ENCODE measurements around the gene SH2D5.

Gene SH2D5

DNA sequence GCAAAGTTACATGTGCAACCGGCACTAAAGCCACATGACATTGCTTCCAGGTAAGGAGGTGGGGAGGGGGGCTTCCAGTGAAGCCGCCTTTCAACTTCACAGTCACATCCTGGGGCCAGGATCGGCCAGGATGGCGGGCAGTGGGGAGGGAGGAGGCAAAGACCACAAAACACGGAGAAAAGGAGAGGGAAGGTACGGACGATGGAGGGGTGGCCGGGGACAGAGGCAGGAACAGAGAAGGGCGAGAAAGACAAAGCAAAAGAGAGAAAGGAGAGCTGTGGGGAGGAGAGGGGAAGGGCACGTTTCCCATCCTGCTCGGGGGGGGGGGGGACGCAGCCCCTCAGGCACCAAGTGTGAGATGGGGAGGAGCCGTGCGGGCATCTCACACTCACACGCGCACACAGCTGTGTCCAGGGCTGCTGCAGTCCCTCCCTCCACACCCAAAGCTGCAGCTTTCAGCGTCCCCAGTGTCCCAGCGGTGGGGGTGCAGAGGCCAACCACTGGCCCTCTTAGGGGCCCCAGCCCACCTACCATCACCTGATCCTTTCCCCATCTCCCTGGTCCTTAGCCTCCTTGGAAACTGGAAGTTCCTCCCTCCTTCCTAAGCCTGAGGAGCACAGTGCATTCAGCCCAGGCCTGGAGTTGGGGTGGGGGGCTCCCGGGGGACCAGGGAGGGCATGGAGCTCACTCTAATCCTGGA, 2.4 kb downstream of the SH2D5 start:
- TF ChIP-seq, protein P1, sequence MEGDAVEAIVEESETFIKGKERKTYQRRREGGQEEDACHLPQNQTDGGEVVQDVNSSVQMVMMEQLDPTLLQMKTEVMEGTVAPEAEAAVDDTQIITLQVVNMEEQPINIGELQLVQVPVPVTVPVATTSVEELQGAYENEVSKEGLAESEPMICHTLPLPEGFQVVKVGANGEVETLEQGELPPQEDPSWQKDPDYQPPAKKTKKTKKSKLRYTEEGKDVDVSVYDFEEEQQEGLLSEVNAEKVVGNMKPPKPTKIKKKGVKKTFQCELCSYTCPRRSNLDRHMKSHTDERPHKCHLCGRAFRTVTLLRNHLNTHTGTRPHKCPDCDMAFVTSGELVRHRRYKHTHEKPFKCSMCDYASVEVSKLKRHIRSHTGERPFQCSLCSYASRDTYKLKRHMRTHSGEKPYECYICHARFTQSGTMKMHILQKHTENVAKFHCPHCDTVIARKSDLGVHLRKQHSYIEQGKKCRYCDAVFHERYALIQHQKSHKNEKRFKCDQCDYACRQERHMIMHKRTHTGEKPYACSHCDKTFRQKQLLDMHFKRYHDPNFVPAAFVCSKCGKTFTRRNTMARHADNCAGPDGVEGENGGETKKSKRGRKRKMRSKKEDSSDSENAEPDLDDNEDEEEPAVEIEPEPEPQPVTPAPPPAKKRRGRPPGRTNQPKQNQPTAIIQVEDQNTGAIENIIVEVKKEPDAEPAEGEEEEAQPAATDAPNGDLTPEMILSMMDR (conservative IDR thresholded peaks at IDR 0.05; ENCODE audit: low read depth), result no peak
- DNase-seq (ENCODE audit: low spot score), result no peak
- CTCF ChIA-PET, result interaction anchor here (0.6 kb wide), 1 partner anchor 9 kb away, joined by 3 read pairs; no protein-coding TSS in a partner anchor
- POLR2A ChIA-PET (ENCODE audit: low non-redundant PET), result no interaction called here
- peak overlapping the region; percentile 98 for H3K27ac ChIP-seq

DNA sequence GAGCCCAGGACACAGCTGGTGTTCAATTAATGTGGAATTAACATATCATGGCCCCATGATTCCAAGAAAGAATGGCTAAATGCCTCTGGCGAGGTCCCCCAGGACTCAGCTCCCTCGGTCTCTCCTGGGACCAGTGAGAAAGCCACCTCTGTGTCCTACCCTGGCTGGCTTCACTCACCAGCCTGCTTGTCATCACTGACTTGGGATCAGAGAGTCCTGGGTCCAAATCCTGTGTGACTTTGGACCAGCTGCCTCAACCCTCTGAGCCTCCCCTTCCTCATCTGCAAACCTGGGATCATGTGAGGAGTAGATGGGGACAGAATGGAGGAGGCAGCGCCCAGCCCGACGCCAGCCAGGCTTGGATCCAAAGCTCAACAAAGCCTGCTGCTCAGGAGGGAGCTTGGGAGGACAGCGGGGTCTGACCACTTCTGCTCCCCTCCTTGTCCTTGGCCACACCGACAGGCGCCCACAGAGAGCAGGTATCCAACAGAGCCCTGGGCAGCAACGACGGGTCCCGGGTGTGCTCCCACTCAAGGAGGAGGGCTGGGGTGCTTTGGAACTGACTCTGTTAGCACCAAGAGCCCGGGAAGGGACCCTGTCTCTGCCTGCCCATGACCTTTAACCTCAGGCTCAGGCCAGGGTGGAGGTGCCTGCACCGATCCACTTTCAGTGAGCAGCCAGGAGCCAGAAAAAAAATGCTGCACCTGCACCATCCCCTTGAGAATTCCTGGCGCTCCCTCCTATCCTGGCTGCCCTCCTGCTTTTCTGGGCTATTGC, 3.2 kb downstream of the SH2D5 start:
- DNase-seq (ENCODE audit: low spot score), result no peak
- ChIA-PET POLR2A (ENCODE audit: low non-redundant PET) (no interaction called here), CTCF (no interaction called here)
- TF ChIP-seq, protein P1 (conservative IDR thresholded peaks at IDR 0.05; ENCODE audit: low read depth), result no peak
- H3K27ac ChIP-seq, result peak overlapping the region; percentile 98

DNA sequence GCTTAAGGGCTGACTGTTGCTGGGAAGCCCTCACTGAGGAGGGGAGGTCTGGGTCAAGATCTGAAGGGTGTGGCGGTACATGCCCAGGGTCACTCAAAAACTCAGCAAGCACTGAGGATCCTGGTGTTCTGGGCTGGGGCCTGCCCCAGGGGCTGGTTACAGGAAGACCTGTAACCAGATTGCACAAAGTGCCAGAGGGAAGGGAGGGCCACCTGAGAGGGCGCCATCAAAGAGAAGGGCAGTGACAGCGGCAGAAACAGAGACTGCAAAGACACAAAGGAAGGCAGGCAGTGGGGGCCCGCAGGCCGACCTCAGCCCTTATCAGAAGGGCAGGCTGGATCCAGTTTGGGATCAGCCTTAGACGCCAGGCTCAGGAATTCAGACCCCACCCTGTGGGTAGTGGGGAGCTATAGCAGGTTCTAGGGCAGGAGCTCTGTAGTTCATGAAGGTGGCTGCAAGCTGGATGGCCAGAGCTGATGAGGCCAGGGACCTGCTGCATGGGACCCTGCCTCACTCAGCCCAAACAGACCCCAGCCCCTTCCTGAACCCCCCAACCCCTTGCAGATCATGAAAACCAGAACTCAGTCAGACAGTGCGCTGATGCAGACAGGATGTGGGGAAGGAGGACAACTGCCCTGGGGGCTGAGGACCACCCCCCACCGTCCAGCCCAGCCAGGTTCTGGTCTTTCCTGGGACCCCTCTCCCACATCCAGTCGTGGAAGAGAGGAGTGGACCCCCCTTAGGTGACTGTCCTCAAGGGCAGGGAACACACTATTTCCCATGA, 3.9 kb downstream of the SH2D5 start:
- H3K27ac ChIP-seq, result peak overlapping the region; percentile 98
- no peak for DNase-seq (ENCODE audit: low spot score)
- CTCF ChIA-PET, result no interaction called here
- POLR2A ChIA-PET (ENCODE audit: low non-redundant PET), result no interaction called here
- TF ChIP-seq, protein P1 (conservative IDR thresholded peaks at IDR 0.05; ENCODE audit: low read depth), result no peak

DNA sequence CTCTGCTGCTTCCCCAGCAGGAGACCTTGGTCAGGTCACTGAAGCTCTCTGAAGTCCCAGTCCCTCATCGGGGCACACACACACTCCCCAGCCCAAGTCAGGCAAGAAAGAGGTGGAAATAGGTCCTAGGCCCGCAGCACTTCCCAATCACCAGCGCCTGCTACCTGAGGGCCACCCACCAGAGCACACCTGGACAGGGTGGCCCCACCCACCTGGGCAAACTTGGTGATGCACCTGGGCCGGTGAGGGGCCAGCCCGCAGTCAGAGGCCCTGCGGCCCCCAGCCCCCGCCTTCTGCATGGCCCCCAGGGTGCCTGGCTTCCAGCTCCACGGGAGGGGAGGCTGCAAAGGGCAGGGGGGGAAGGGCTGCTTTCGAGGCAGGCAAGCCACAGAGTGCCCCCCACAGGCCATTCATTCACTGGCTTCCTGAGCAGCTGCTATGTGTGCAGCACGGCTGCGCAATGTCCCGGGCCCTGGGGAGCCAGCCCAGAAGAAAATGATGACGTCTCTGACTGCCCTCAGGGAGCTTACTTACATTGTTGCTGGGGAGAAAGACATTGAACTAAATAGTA, 4.7 kb downstream of the SH2D5 start:
- CTCF ChIA-PET, result no interaction called here
- POLR2A ChIA-PET (ENCODE audit: low non-redundant PET), result no interaction called here
- TF ChIP-seq, protein P1 (conservative IDR thresholded peaks at IDR 0.05; ENCODE audit: low read depth), result no peak
- H3K27ac ChIP-seq, result peak overlapping the region; percentile 98
- no peak for DNase-seq (ENCODE audit: low spot score)

DNA sequence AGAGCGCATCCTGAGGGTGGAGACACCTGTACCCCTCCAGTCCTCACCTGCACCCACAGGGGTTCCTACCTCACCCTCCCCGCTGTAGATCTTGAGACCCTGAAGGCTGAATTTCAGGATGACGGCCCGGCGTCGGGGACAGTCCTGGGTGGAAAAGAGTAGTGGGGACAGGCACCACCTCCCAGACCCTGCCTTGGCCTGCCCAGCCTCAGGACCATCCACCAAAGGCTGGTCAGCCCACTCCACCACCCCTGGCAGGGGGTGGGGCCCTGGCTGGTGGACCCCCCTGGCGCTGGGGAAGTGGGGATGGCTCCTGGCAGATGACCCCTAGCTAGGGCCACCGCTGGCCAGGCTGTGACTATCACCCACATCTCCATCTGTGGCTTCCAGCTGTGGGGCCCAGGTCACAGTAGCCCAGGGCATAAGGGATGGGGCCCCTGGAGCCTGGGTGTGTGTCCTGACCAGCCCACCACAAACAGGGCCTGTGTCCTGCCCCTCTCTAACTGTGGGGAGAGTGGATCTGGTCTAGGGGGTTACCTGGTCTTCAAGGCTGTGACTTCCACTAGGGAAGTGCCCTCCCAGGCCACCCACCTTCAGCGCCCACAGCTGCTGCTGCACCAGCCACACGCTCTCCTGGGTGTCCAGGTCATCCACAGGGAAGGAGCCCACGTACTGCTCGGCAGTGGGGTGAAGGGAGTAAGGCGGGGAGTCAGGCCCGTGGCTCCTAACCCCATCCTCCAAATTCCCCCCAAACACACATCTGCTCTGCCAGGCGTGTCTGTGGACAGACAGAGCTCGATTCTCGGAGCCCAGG, 5.4 kb downstream of the SH2D5 start:
- ChIA-PET POLR2A (ENCODE audit: low non-redundant PET) (no interaction called here), CTCF (no interaction called here)
- peak overlapping the region; percentile 98 for H3K27ac ChIP-seq
- DNase-seq (ENCODE audit: low spot score), result no peak
- TF ChIP-seq, protein P1 (conservative IDR thresholded peaks at IDR 0.05; ENCODE audit: low read depth), result no peak

Data from RWPE1 (cell line).